ENCODE results near the gene CLCN5. TPM values are rescaled to one million over a fixed set of nuclear protein-coding genes. Genes with fewer than 3 reads are reported as not detected.

CLCN5 gene
- total and polyA plus RNA-seq, 2 donors (not counting 1 experiment from before 2014, with no cell fraction given): 2.9 to 3.6 TPM

GRCh38 chrX:49912086-49912485, 10.3 kb upstream of the CLCN5 start:
- Histone ChIP-seq H3K4me3 (replicated peaks in 1 of 4; ENCODE audit: control extremely low read depth in 1 of 4, insufficient read depth in 1 of 4, low read depth in 3 of 4, low read length in 4 of 4) (no peak overlapping the region), H3K9me3 (ENCODE audit: control insufficient read depth, insufficient read depth, low read depth, low read length) (no peaks in the 10 kb centered on the region), H3K36me3 (ENCODE audit: control insufficient read depth, insufficient read depth, low read length) (no peaks in the 10 kb centered on the region), H3K79me2 (ENCODE audit: control insufficient read depth, insufficient read depth, low read length) (no peaks in the 10 kb centered on the region), H3K27me3 (ENCODE audit: control insufficient read depth, insufficient read depth, low read length) (no peaks in the 10 kb centered on the region), H2AFZ (ENCODE audit: low read length) (no peak overlapping the region), H4K20me1 (ENCODE audit: control insufficient read depth, extremely low read depth, insufficient read depth, low read length) (no peaks in the 10 kb centered on the region), H3K4me1 (ENCODE audit: control insufficient read depth, extremely low read depth, insufficient read depth, low read length) (no peaks in the 10 kb centered on the region), H3K9ac (ENCODE audit: insufficient read depth, low read length) (no peak overlapping the region), H3K4me2 (ENCODE audit: extremely low read depth, insufficient read depth, low read length) (no peak overlapping the region), H3K27ac (ENCODE audit: insufficient read depth, low read length) (no peak overlapping the region)
- no peak for DNase-seq (ENCODE audit: low read depth in 2 of 2)
- TF ChIP-seq EZH2 (IDR thresholded peaks at IDR 0.05; ENCODE audit: low read length, missing control alignments) (no peak), CTCF (conservative IDR thresholded peaks at IDR 0.05 in 1 of 2, IDR thresholded peaks at IDR 0.05 in 1 of 2; ENCODE audit: low read depth in 1 of 2, low read length in 2 of 2) (no peak)

DNA sequence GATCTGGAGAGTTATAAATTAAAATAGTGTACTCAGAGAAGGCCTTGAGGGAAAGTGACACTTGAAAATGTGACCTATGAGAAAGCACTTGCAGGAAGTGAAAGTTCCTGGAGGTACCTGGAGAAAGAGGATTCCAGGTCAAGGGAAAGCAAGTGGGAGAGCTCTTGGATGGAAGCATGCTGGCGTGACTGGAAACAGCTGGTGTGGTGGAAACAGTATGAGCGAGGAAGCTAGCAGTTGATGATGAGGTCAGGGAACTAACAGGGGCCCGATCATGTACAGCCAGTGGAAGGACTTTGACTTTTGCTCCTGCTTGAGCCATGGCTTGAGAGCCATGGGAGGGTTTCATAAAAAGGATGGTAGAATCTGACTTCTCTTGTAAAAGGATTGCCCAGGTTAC, 9.5 kb upstream of the CLCN5 start:
- no peak for DNase-seq (ENCODE audit: low read depth in 2 of 2)
- H3K4me1 ChIP-seq (ENCODE audit: control insufficient read depth, extremely low read depth, insufficient read depth, low read length): no peaks in the 10 kb centered on the region
- no peaks in the 10 kb centered on the region for H3K9me3 ChIP-seq (ENCODE audit: control insufficient read depth, insufficient read depth, low read depth, low read length)
- H4K20me1 ChIP-seq (ENCODE audit: control insufficient read depth, extremely low read depth, insufficient read depth, low read length): no peaks in the 10 kb centered on the region
- H3K27me3 ChIP-seq (ENCODE audit: control insufficient read depth, insufficient read depth, low read length): no peaks in the 10 kb centered on the region
- H3K27ac ChIP-seq (ENCODE audit: insufficient read depth, low read length): no peak overlapping the region
- H3K9ac ChIP-seq (ENCODE audit: insufficient read depth, low read length): no peak overlapping the region
- H3K36me3 ChIP-seq (ENCODE audit: control insufficient read depth, insufficient read depth, low read length): no peaks in the 10 kb centered on the region
- H2AFZ ChIP-seq (ENCODE audit: low read length): no peak overlapping the region
- H3K4me2 ChIP-seq (ENCODE audit: extremely low read depth, insufficient read depth, low read length): no peak overlapping the region
- no peaks in the 10 kb centered on the region for H3K79me2 ChIP-seq (ENCODE audit: control insufficient read depth, insufficient read depth, low read length)
- TF ChIP-seq EZH2 (IDR thresholded peaks at IDR 0.05; ENCODE audit: low read length, missing control alignments) (no peak), CTCF (conservative IDR thresholded peaks at IDR 0.05 in 1 of 2, IDR thresholded peaks at IDR 0.05 in 1 of 2; ENCODE audit: low read depth in 1 of 2, low read length in 2 of 2) (no peak)
- no peak overlapping the region for H3K4me3 ChIP-seq (replicated peaks in 1 of 4; ENCODE audit: control extremely low read depth in 1 of 4, insufficient read depth in 1 of 4, low read depth in 3 of 4, low read length in 4 of 4)

DNA sequence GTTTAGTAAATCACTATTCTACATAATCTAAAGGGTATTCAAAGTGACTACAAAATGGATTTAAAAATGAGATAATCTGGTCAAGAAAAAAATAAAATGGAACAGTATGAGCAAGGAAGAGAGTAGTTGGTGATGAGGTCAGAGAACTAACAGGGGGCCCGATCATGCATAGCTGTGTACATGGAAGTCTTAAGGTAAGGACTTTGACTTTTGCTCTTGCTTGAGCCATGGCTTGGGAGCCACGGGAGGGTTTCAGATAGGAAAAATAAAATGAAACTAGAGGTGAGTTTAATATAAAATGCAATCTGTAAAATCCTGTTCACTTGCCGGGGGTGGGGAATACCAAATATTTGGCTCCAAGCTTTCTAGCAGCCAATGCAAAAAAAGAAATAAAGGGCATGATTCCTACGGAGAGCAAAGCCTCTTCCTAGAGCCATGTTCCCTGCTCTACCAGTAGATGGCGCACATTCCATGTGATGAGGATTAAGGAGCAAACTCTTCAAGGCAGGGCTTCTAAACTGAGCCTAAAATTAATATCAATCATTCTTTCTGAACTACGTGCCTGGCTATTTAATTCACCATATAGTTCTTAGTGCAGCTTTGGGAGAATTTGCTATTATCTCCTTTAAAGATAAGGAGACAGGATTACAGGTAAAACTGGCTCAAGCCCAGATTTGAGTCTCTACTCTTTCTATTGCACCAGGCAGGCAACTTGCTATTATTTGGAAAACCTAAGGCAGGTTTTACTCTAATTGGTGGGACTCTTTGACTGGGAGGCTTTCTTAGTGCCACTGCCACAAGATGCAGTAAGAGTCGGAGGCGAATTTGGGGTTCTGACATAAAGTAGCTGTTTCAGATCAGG, 6.8 kb upstream of the CLCN5 start:
- H4K20me1 ChIP-seq (ENCODE audit: control insufficient read depth, extremely low read depth, insufficient read depth, low read length): no peaks in the 10 kb centered on the region
- no peaks in the 10 kb centered on the region for H3K4me1 ChIP-seq (ENCODE audit: control insufficient read depth, extremely low read depth, insufficient read depth, low read length)
- no peaks in the 10 kb centered on the region for H3K9me3 ChIP-seq (ENCODE audit: control insufficient read depth, insufficient read depth, low read depth, low read length)
- peak; percentile 35 to 70 for DNase-seq (ENCODE audit: low read depth in 2 of 2)
- H3K27me3 ChIP-seq (ENCODE audit: control insufficient read depth, insufficient read depth, low read length): no peaks in the 10 kb centered on the region
- H3K36me3 ChIP-seq (ENCODE audit: control insufficient read depth, insufficient read depth, low read length): no peaks in the 10 kb centered on the region
- no peak overlapping the region for H3K9ac ChIP-seq (ENCODE audit: insufficient read depth, low read length)
- TF ChIP-seq EZH2 (IDR thresholded peaks at IDR 0.05; ENCODE audit: low read length, missing control alignments): no peak
- peak; percentile 74 to 89 for TF ChIP-seq CTCF (conservative IDR thresholded peaks at IDR 0.05 in 1 of 2, IDR thresholded peaks at IDR 0.05 in 1 of 2; ENCODE audit: low read depth in 1 of 2, low read length in 2 of 2)
- H3K4me3 ChIP-seq (replicated peaks in 1 of 4; ENCODE audit: control extremely low read depth in 1 of 4, insufficient read depth in 1 of 4, low read depth in 3 of 4, low read length in 4 of 4): no peak overlapping the region
- no peak overlapping the region for H2AFZ ChIP-seq (ENCODE audit: low read length)
- H3K4me2 ChIP-seq (ENCODE audit: extremely low read depth, insufficient read depth, low read length): no peak overlapping the region
- no peaks in the 10 kb centered on the region for H3K79me2 ChIP-seq (ENCODE audit: control insufficient read depth, insufficient read depth, low read length)
- no peak overlapping the region for H3K27ac ChIP-seq (ENCODE audit: insufficient read depth, low read length)

Data from fibroblast of lung (primary cell).